Panc1 (cell line): ENCODE data around the gene INO80. TPM values are rescaled to one million over a fixed set of nuclear protein-coding genes. Genes with fewer than 3 reads are reported as not detected.

Source experiments
- ATAC-seq: fragments of 200-7000 bp; cut with Tn5 transposase; 2 replicates; pipeline ENCODE4 v1.9.1; 2020; ENCODE audit warnings: mild to moderate bottlenecking, moderate library complexity
- BruUV-seq: library from RNA; stranded (reverse); fragments of 400-500 nt; replicated peaks from 2 replicates; lab custom pipeline; 2021; lab: Mats Ljungman, UMichigan
- CTCF ChIA-PET: fragments of 300-600 bp; sonication (Branson Sonifier 250); formaldehyde crosslinking; loops from one replicate; lab custom pipeline; 2022; ENCODE audit warnings: antibody characterized with exemption; lab: Charles Lee
- POLR2A ChIA-PET: fragments of 300-600 bp; sonication (Branson Sonifier 250); formaldehyde crosslinking; loops from one replicate; lab custom pipeline; 2022; ENCODE audit warnings: antibody characterized with exemption; lab: Charles Lee
- DNase-seq: peaks from one replicate; pipeline ENCODE4 v3.0.0-alpha.2; 2010; ENCODE audit warnings: low read depth, low spot score
- H3K27ac ChIP-seq: 2 replicates; pipeline ENCODE4 v1.5.1; 2011; ENCODE audit warnings: mild to moderate bottlenecking, low read length, inconsistent platforms
- H3K27me3 ChIP-seq: fragments of 200-500 bp; sonication (Bioruptor generic); 2 replicates; pipeline ENCODE4 v1.6.0; 2014; ENCODE audit warnings: low read length, inconsistent platforms; ENCODE audit not compliant: control insufficient read depth, insufficient read depth
- H3K36me3 ChIP-seq: fragments of 200-500 bp; sonication (Bioruptor generic); 2 replicates; pipeline ENCODE4 v1.5.1; 2014; ENCODE audit warnings: inconsistent platforms, mild to moderate bottlenecking, low read length, moderate library complexity; ENCODE audit not compliant: control insufficient read depth, insufficient read depth
- H3K4me1 ChIP-seq: 2 replicates; pipeline ENCODE4 v1.5.1; 2011; ENCODE audit warnings: inconsistent platforms, mild to moderate bottlenecking, low read length, moderate library complexity; ENCODE audit not compliant: control insufficient read depth, insufficient read depth
- H3K4me3 ChIP-seq, 2 experiments: 2 replicates each; pipeline ENCODE4 v1.5.1; 2011 to 2012; ENCODE audit warnings: low read depth in 2 of 2, low read length in 2 of 2, mild to moderate bottlenecking in 2 of 2, inconsistent platforms in 1 of 2, moderate library complexity in 1 of 2
- H3K9me3 ChIP-seq: fragments of 200-500 bp; sonication (Bioruptor generic); 2 replicates; pipeline ENCODE4 v1.5.1; 2014; ENCODE audit warnings: low read depth, mild to moderate bottlenecking, inconsistent platforms, low read length, moderate library complexity; ENCODE audit not compliant: control insufficient read depth, insufficient read depth
- CTCF ChIP-seq: fragments of 450-650 bp; IDR thresholded peaks from 2 replicates; pipeline ENCODE4 v1.5.1; 2017; ENCODE audit warnings: mild to moderate bottlenecking
- POLR2AphosphoS5 ChIP-seq: IDR thresholded peaks from 2 replicates; pipeline ENCODE4 v1.6.1; 2012; ENCODE audit warnings: mild to moderate bottlenecking, low read depth, low read length, moderate library complexity
- REST ChIP-seq, 2 experiments: IDR thresholded peaks; 2 replicates each; pipeline ENCODE4 v1.6.1; 2011 to 2012; ENCODE audit warnings: low read depth in 2 of 2, control low read depth in 1 of 2, low read length in 1 of 2, mild to moderate bottlenecking in 1 of 2, moderate library complexity in 1 of 2; ENCODE audit not compliant: insufficient read depth in 1 of 2
- SIN3A ChIP-seq: IDR thresholded peaks from 2 replicates; pipeline ENCODE4 v1.6.1; 2012; ENCODE audit warnings: low read depth, mild to moderate bottlenecking, low read length, moderate library complexity, borderline replicate concordance; ENCODE audit not compliant: insufficient read depth
- TCF7L2 ChIP-seq: IDR thresholded peaks from 2 replicates; pipeline ENCODE4 v1.6.1; 2011; ENCODE audit warnings: mild to moderate bottlenecking, low read depth, low read length, inconsistent platforms
- in situ Hi-C: cut with HindIII; loops from 2 replicates; pipeline ENCODE4 v1.10.0; 2016; ENCODE audit warnings: low sequenced_read_pairs, low pct_unique_long_range_greater_than_20kb
- intact Hi-C: fragments of 100-400 bp; cut with micrococcal nuclease; formaldehyde crosslinking; loops from one replicate; pipeline ENCODE4 v1.10.0; 2022; ENCODE audit not compliant: unreplicated experiment
- total RNA-seq: library from RNA; stranded (reverse); gene quantifications from one replicate; pipeline ENCODE4 v1.2.1, GENCODE V29; 2021; ENCODE audit not compliant: unreplicated experiment

Gene INO80
- total RNA-seq, 1 experiment from 2014 or later = 26.2 TPM

- in situ Hi-C loops = no loop called here
- TF ChIP-seq TCF7L2 = no peak
- TF ChIP-seq CTCF = no peak
- no peak for TF ChIP-seq REST (IDR thresholded peaks at IDR 0.05; ENCODE audit: insufficient read depth in 1 of 2, low read depth in 2 of 2, low read length in 1 of 2)
- no peak for DNase-seq
- ATAC-seq = no peak
- Histone ChIP-seq H3K36me3 (no peaks in the 10 kb centered on the region), H3K9me3 (no peaks in the 10 kb centered on the region), H3K27ac (no peak overlapping the region), H3K4me1 (peaks cover 12% of the 10 kb centered on the region), H3K27me3 (no peaks in the 10 kb centered on the region), H3K4me3 (no peak overlapping the region)
- no TSS peak for BruUV-seq
- ChIA-PET CTCF (interaction anchor here (0.6 kb wide), 1 partner anchor 30 kb away, joined by 6 read pairs; no protein-coding TSS in a partner anchor), POLR2A (interaction anchor here (0.5 kb wide), 1 partner anchor 15 kb away, joined by 15 read pairs; no protein-coding TSS in a partner anchor)
- intact Hi-C loops = no loop called here
Measured at GRCh38 chr15:40936234-40936708, 179.8 kb downstream of the INO80 start.

GRCh38 chr15:40934457-40934856, 181.6 kb downstream of the INO80 start:
- Histone ChIP-seq H3K27ac (no peak overlapping the region), H3K4me1 (peaks cover 12% of the 10 kb centered on the region; the same call in 1 of the 2 replicates), H3K9me3 (no peaks in the 10 kb centered on the region), H3K4me3 (no peak overlapping the region), H3K27me3 (peaks cover 3% of the 10 kb centered on the region; the same call in 1 of the 2 replicates), H3K36me3 (no peaks in the 10 kb centered on the region)
- in situ Hi-C loops (no loop called here), intact Hi-C loops (no loop called here)
- ATAC-seq = no peak
- ChIA-PET POLR2A (no interaction called here), CTCF (interaction anchor here (0.7 kb wide), 1 partner anchor 287 kb away, joined by 5 read pairs; no protein-coding TSS in a partner anchor)
- DNase-seq = no peak
- TF ChIP-seq TCF7L2 = no peak
- no peak for TF ChIP-seq SIN3A
- BruUV-seq = no TSS peak

- Histone ChIP-seq H3K27me3 (peaks cover 3% of the 10 kb centered on the region; the same call in 1 of the 2 replicates), H3K4me1 (peaks cover 12% of the 10 kb centered on the region; the same call in 1 of the 2 replicates), H3K36me3 (no peaks in the 10 kb centered on the region), H3K4me3 (no peak overlapping the region), H3K27ac (no peak overlapping the region), H3K9me3 (no peaks in the 10 kb centered on the region)
- TF ChIP-seq POLR2AphosphoS5 (no peak), TCF7L2 (no peak), REST (IDR thresholded peaks at IDR 0.05; ENCODE audit: insufficient read depth in 1 of 2, low read depth in 2 of 2, low read length in 1 of 2) (no peak), CTCF (no peak), SIN3A (no peak)
- DNase-seq (no peak), ATAC-seq (no peak)
- no TSS peak for BruUV-seq
- in situ Hi-C loops = no loop called here
- intact Hi-C loops = no loop called here
- CTCF ChIA-PET = interaction anchor here (0.6 kb wide), 1 partner anchor 26 kb away, joined by 5 read pairs; no protein-coding TSS in a partner anchor
- POLR2A ChIA-PET = interaction anchor here (0.7 kb wide), 1 partner anchor 85 kb away, joined by 10 read pairs; no protein-coding TSS in a partner anchor
Measured at GRCh38 chr15:40933517-40933902, 182.6 kb downstream of the INO80 start.
